ENCODE measurements around the gene CDH1. TPM values are rescaled to one million over a fixed set of nuclear protein-coding genes. Genes with fewer than 3 reads are reported as not detected.
A peak's percentile ranks its signal among the peaks of the same experiment; 100 is the strongest.
"Not testable (repeated sequence)": the region's sequence is repeated elsewhere in the genome, so short reads cannot be mapped to it uniquely, and the experiment has no call there.

Gene CDH1
- total RNA-seq = 31.4 and 94.8 TPM in 2 replicates

GRCh38 chr16:68737046-68737729, at the start of gene CDH1:
Gene CDH1 (plus strand): TSS chr16:68737292. CDS start chr16:68737416, 124 bp downstream.
- no peak for DNase-seq (ENCODE audit: low read depth)

- no peak for DNase-seq (ENCODE audit: low read depth)
These were observed 47.2 kb upstream of the CDH1 start for GRCh38 chr16:68689921-68690320.

- no peak for DNase-seq (ENCODE audit: low read depth)
These were observed 41.5 kb upstream of the CDH1 start for GRCh38 chr16:68695575-68695974.

GRCh38 chr16:68696514-68696913, 40.6 kb upstream of the CDH1 start:
- DNase-seq (ENCODE audit: low read depth) = no peak

GRCh38 chr16:68698091-68698490, 39.0 kb upstream of the CDH1 start:
- no peak for DNase-seq (ENCODE audit: low read depth)

- peak; percentile 53 for DNase-seq (ENCODE audit: low read depth)
These were observed 37.0 kb upstream of the CDH1 start for GRCh38 chr16:68700120-68700519.

- no peak for DNase-seq (ENCODE audit: low read depth)
These were observed 36.3 kb upstream of the CDH1 start for GRCh38 chr16:68700831-68701230.

- DNase-seq (ENCODE audit: low read depth) = peak; percentile 74
These were observed 32.7 kb upstream of the CDH1 start for GRCh38 chr16:68704232-68704867.

GRCh38 chr16:68707340-68708152, 29.5 kb upstream of the CDH1 start:
- DNase-seq (ENCODE audit: low read depth) = peak; percentile 88

- DNase-seq (ENCODE audit: low read depth) = no peak
These were observed 26.9 kb upstream of the CDH1 start for GRCh38 chr16:68710211-68710610.

GRCh38 chr16:68711421-68712139, 25.5 kb upstream of the CDH1 start:
- no peak for DNase-seq (ENCODE audit: low read depth)

GRCh38 chr16:68713361-68713760, 23.7 kb upstream of the CDH1 start:
- no peak for DNase-seq (ENCODE audit: low read depth)

GRCh38 chr16:68715471-68715870, 21.6 kb upstream of the CDH1 start:
- DNase-seq (ENCODE audit: low read depth) = peak; percentile 69

GRCh38 chr16:68716516-68716915, 20.6 kb upstream of the CDH1 start:
- not testable (repeated sequence) for DNase-seq (ENCODE audit: low read depth)

GRCh38 chr16:68717684-68718083, 19.4 kb upstream of the CDH1 start:
- no peak for DNase-seq (ENCODE audit: low read depth)

- no peak for DNase-seq (ENCODE audit: low read depth)
These were observed 18.5 kb upstream of the CDH1 start for GRCh38 chr16:68718590-68718989.

- no peak for DNase-seq (ENCODE audit: low read depth)
These were observed 17.1 kb upstream of the CDH1 start for GRCh38 chr16:68719993-68720489.

- no peak for DNase-seq (ENCODE audit: low read depth)
These were observed 14.7 kb upstream of the CDH1 start for GRCh38 chr16:68722119-68723024.

- DNase-seq (ENCODE audit: low read depth) = no peak
These were observed 12.3 kb upstream of the CDH1 start for GRCh38 chr16:68724797-68725196.

GRCh38 chr16:68728523-68728922, 8.6 kb upstream of the CDH1 start:
- no peak for DNase-seq (ENCODE audit: low read depth)

GRCh38 chr16:68731637-68732036, 5.5 kb upstream of the CDH1 start:
- DNase-seq (ENCODE audit: low read depth) = no peak

Measured in renal cortical epithelial cell (primary cell).